DOHH2 (cell line): ENCODE results near the gene PPP1R7.

Source experiments
- CTCF ChIP-seq: fragments of 200-600 bp; sonication (generic); IDR thresholded peaks from one replicate; pipeline ENCODE4 v1.5.1; 2014; ENCODE audit warnings: antibody characterized with exemption, mild to moderate bottlenecking, low read depth, low read length; ENCODE audit not compliant: poor library complexity, severe bottlenecking
- EZH2phosphoT487 ChIP-seq: fragments of 200-600 bp; sonication (generic); IDR thresholded peaks from 2 replicates; pipeline ENCODE4 v1.6.1; 2017; ENCODE audit warnings: borderline replicate concordance, mild to moderate bottlenecking, antibody characterized with exemption, low read length, moderate library complexity, mixed read lengths

DNA sequence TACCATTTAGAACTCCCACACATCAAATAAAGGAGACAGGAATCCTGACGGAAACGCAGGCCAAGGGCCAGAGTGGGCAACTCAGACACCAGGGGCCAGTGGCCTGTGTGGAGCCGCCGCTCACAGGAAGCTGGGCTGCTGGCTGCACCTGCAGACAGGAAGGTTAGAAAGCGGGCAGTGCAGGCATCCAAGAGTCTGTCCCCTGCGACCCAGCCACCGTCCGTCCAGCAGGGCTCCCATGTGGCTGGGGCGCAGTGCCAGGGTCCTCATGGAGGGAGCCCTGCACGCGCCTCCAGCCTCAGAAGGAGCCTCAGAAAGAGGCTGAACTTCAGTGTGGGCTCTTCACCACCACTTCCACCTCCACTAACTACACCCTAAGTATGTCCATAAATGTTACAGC is 35.7 kb downstream of the PPP1R7 start:
- TF ChIP-seq CTCF (no peak), EZH2phosphoT487 (no peak)
